Measurements from ENCODE around the gene SGCD.

The SGCD gene

DNA sequence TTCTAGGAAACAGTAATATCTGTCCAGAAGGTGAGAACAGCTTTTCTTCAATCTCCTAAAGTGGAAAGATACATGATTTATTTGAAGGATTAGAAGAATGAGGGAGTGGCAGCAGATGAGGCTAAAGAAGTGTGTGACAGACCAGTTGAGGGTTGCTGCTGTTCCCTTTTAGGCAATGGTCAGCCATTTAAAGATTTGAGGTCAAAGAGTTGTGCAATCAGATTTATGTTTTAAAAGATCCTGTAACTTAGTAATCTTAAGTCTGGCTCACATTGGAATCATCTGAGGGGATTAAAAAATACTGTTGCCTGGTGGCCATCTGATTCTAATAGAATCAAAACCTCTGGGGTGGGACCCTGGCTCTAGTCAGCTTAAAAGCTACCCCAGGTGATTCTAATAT, 4.3 kb upstream of the SGCD start:
- no peak for TF ChIP-seq EZH2phosphoT487 (IDR thresholded peaks at IDR 0.05; ENCODE audit: borderline replicate concordance)
- TF ChIP-seq, protein P1, sequence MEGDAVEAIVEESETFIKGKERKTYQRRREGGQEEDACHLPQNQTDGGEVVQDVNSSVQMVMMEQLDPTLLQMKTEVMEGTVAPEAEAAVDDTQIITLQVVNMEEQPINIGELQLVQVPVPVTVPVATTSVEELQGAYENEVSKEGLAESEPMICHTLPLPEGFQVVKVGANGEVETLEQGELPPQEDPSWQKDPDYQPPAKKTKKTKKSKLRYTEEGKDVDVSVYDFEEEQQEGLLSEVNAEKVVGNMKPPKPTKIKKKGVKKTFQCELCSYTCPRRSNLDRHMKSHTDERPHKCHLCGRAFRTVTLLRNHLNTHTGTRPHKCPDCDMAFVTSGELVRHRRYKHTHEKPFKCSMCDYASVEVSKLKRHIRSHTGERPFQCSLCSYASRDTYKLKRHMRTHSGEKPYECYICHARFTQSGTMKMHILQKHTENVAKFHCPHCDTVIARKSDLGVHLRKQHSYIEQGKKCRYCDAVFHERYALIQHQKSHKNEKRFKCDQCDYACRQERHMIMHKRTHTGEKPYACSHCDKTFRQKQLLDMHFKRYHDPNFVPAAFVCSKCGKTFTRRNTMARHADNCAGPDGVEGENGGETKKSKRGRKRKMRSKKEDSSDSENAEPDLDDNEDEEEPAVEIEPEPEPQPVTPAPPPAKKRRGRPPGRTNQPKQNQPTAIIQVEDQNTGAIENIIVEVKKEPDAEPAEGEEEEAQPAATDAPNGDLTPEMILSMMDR (conservative IDR thresholded peaks at IDR 0.05; ENCODE audit: low read length) = no peak
- Histone ChIP-seq H3K27me3 (ENCODE audit: insufficient read depth, low read length, poor library complexity, severe bottlenecking) (no peaks in the 10 kb centered on the region), H2AFZ (ENCODE audit: low read length) (no peak overlapping the region), H3K4me3 (ENCODE audit: low read length, poor library complexity, severe bottlenecking) (no peak overlapping the region), H3K4me1 (ENCODE audit: insufficient read depth, low read length, poor library complexity, severe bottlenecking) (no peaks in the 10 kb centered on the region), H3K4me2 (ENCODE audit: low read depth, low read length, poor library complexity, severe bottlenecking) (no peak overlapping the region), H3K36me3 (ENCODE audit: insufficient read depth, low read length) (no peaks in the 10 kb centered on the region), H3F3A (ENCODE audit: low read depth) (no peaks in the 10 kb centered on the region), H3K9me2 (replicated peaks; ENCODE audit: low read depth, low read length) (no peaks in the 10 kb centered on the region), H4K20me1 (ENCODE audit: insufficient read depth, low read length, poor library complexity, severe bottlenecking) (no peaks in the 10 kb centered on the region), H3K9me3 (ENCODE audit: insufficient read depth, low read depth, low read length) (no peaks in the 10 kb centered on the region), H3K9ac (ENCODE audit: low read depth, low read length, poor library complexity, severe bottlenecking) (no peak overlapping the region), H3K79me2 (ENCODE audit: insufficient read depth, low read length) (no peaks in the 10 kb centered on the region)

DNA sequence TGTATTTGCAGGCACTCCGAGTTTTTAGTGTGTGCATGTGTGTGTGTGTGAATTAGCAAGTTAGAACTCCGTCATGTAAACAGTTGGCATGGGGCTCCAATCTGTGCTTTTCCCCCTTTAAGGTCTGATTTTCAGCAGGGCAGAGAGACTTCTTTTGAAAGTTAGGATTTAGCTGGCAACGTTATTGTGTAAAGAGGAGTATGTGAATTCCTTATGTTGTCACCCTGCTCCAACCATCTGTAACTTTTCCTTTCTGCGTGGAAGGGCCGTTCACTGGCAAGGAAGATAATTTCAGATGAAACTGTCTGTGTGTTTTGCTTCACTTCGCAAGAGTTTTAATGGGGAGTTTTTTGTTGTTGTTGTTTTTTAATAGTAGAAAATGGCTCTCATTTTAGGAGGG, 332 bp downstream of the SGCD start:
- Histone ChIP-seq H3K4me2 (ENCODE audit: low read depth, low read length, poor library complexity, severe bottlenecking) (no peak overlapping the region), H4K20me1 (ENCODE audit: insufficient read depth, low read length, poor library complexity, severe bottlenecking) (no peaks in the 10 kb centered on the region), H3K4me3 (ENCODE audit: low read length, poor library complexity, severe bottlenecking) (no peak overlapping the region), H3K9me3 (ENCODE audit: insufficient read depth, low read depth, low read length) (no peaks in the 10 kb centered on the region), H2AFZ (ENCODE audit: low read length) (no peak overlapping the region), H3F3A (ENCODE audit: low read depth) (no peaks in the 10 kb centered on the region), H3K9me2 (replicated peaks; ENCODE audit: low read depth, low read length) (no peaks in the 10 kb centered on the region), H3K27me3 (ENCODE audit: insufficient read depth, low read length, poor library complexity, severe bottlenecking) (no peaks in the 10 kb centered on the region), H3K4me1 (ENCODE audit: insufficient read depth, low read length, poor library complexity, severe bottlenecking) (no peaks in the 10 kb centered on the region), H3K79me2 (ENCODE audit: insufficient read depth, low read length) (no peaks in the 10 kb centered on the region), H3K36me3 (ENCODE audit: insufficient read depth, low read length) (no peaks in the 10 kb centered on the region), H3K9ac (ENCODE audit: low read depth, low read length, poor library complexity, severe bottlenecking) (no peak overlapping the region)
- TF ChIP-seq, protein P1 (conservative IDR thresholded peaks at IDR 0.05; ENCODE audit: low read length) = no peak
- TF ChIP-seq EZH2phosphoT487 (IDR thresholded peaks at IDR 0.05; ENCODE audit: borderline replicate concordance) = no peak

DNA sequence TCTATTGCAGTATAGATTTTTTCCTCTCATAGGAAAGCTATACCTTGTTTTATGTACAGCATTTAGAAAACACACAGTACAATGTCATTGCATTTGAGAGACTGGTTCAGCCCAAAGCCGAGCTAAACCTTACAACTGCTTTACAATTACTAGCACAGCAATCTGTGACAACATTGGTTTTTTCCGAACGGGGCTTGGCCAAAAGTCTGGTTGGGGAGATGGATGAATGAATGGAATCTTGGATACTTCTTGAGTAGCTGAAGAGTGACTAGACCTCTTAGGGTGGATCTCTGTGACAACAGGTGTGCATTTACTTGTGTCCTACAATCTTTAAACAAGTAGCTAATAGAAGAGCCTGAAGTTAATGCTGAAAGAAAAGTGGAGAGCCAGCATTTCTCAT, 1.2 kb downstream of the SGCD start:
- no peaks in the 10 kb centered on the region for H3K4me1 ChIP-seq (ENCODE audit: insufficient read depth, low read length, poor library complexity, severe bottlenecking)
- no peaks in the 10 kb centered on the region for H3F3A ChIP-seq (ENCODE audit: low read depth)
- H3K9me2 ChIP-seq (replicated peaks; ENCODE audit: low read depth, low read length) = no peaks in the 10 kb centered on the region
- H2AFZ ChIP-seq (ENCODE audit: low read length) = no peak overlapping the region
- H3K9me3 ChIP-seq (ENCODE audit: insufficient read depth, low read depth, low read length) = no peaks in the 10 kb centered on the region
- no peaks in the 10 kb centered on the region for H4K20me1 ChIP-seq (ENCODE audit: insufficient read depth, low read length, poor library complexity, severe bottlenecking)
- no peaks in the 10 kb centered on the region for H3K36me3 ChIP-seq (ENCODE audit: insufficient read depth, low read length)
- no peak overlapping the region for H3K4me2 ChIP-seq (ENCODE audit: low read depth, low read length, poor library complexity, severe bottlenecking)
- no peak for TF ChIP-seq EZH2phosphoT487 (IDR thresholded peaks at IDR 0.05; ENCODE audit: borderline replicate concordance)
- TF ChIP-seq, protein P1 (conservative IDR thresholded peaks at IDR 0.05; ENCODE audit: low read length) = no peak
- no peaks in the 10 kb centered on the region for H3K27me3 ChIP-seq (ENCODE audit: insufficient read depth, low read length, poor library complexity, severe bottlenecking)
- no peak overlapping the region for H3K9ac ChIP-seq (ENCODE audit: low read depth, low read length, poor library complexity, severe bottlenecking)
- H3K79me2 ChIP-seq (ENCODE audit: insufficient read depth, low read length) = no peaks in the 10 kb centered on the region
- H3K4me3 ChIP-seq (ENCODE audit: low read length, poor library complexity, severe bottlenecking) = no peak overlapping the region

All from Loucy (cell line).